Measurements from ENCODE around the gene C20orf202.

Gene C20orf202

DNA sequence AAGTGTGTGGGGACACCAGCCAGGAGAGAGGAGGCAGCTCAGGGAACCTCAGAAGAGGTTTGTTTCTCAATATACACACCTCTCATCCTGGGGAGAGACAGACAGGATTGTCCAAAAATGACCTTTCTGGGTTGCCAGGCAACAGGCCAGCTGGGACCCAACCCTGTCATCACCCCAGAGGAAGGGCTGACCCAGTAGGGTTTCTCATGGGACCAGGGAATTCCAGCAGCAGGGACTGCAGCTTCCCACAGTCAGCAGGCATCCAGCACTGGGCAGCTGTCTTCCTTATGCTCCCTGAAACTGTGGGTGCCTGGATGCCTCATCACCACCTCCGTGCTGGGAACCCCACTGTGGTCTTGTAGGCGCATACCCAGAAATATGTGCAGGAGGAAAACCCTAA, 1.3 kb downstream of the C20orf202 start:
- H3K4me3 ChIP-seq (ENCODE audit: low read depth, low read length): no peak overlapping the region
- POLR2A ChIA-PET: no interaction called here

DNA sequence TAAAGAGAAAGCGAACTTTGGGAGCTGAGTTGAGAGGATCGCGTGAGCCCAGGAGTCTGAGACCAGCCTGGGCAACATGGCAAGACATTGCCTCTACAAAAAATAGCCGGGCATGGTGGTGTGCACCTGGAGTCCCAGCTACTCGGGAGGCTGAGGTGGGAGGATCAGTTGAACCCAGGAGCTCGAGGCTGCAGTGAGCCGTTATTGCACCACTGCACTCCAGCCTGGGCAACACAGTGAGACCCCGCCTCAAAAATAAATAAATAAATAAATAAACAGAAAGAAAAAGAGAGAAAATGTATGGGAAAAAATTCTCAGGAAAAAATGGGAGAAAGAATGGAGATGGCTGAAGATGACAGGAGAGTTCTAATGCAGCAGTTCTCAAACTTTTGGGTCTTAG, 2.5 kb downstream of the C20orf202 start:
- TF ChIP-seq, protein P1, sequence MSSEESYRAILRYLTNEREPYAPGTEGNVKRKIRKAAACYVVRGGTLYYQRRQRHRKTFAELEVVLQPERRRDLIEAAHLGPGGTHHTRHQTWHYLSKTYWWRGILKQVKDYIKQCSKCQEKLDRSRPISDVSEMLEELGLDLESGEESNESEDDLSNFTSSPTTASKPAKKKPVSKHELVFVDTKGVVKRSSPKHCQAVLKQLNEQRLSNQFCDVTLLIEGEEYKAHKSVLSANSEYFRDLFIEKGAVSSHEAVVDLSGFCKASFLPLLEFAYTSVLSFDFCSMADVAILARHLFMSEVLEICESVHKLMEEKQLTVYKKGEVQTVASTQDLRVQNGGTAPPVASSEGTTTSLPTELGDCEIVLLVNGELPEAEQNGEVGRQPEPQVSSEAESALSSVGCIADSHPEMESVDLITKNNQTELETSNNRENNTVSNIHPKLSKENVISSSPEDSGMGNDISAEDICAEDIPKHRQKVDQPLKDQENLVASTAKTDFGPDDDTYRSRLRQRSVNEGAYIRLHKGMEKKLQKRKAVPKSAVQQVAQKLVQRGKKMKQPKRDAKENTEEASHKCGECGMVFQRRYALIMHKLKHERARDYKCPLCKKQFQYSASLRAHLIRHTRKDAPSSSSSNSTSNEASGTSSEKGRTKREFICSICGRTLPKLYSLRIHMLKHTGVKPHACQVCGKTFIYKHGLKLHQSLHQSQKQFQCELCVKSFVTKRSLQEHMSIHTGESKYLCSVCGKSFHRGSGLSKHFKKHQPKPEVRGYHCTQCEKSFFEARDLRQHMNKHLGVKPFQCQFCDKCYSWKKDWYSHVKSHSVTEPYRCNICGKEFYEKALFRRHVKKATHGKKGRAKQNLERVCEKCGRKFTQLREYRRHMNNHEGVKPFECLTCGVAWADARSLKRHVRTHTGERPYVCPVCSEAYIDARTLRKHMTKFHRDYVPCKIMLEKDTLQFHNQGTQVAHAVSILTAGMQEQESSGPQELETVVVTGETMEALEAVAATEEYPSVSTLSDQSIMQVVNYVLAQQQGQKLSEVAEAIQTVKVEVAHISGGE (tag by site-specific recombination; conservative IDR thresholded peaks at IDR 0.05; ENCODE audit: low read depth): no peak
- TF ChIP-seq ZNF777 (tag by site-specific recombination; IDR thresholded peaks at IDR 0.05; ENCODE audit: borderline replicate concordance) (no peak), ZNF121 (tag by site-specific recombination; IDR thresholded peaks at IDR 0.05) (peak; percentile 59), ZNF23 (tag by site-specific recombination; IDR thresholded peaks at IDR 0.05; ENCODE audit: borderline replicate concordance) (no peak)
- TF ChIP-seq, protein P2, sequence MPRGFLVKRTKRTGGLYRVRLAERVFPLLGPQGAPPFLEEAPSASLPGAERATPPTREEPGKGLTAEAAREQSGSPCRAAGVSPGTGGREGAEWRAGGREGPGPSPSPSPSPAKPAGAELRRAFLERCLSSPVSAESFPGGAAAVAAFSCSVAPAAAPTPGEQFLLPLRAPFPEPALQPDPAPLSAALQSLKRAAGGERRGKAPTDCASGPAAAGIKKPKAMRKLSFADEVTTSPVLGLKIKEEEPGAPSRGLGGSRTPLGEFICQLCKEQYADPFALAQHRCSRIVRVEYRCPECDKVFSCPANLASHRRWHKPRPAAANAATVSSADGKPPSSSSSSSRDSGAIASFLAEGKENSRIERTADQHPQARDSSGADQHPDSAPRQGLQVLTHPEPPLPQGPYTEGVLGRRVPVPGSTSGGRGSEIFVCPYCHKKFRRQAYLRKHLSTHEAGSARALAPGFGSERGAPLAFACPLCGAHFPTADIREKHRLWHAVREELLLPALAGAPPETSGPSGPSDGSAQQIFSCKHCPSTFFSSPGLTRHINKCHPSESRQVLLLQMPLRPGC (tag by site-specific recombination; IDR thresholded peaks at IDR 0.05): no peak
- H3K4me3 ChIP-seq (ENCODE audit: low read depth, low read length): no peak overlapping the region
- ChIA-PET POLR2A (no interaction called here), CTCF (interaction anchor here (0.6 kb wide), 1 partner anchor 217 kb away, joined by 4 read pairs; no protein-coding TSS in a partner anchor)
- no peaks in the 10 kb centered on the region for H3K36me3 ChIP-seq (ENCODE audit: control insufficient read depth in 2 of 2, insufficient read depth in 1 of 2, low read length in 2 of 2)
- H3K4me1 ChIP-seq (ENCODE audit: control insufficient read depth, insufficient read depth, low read length): no peaks in the 10 kb centered on the region
- no peaks in the 10 kb centered on the region for H3K9me3 ChIP-seq (ENCODE audit: control insufficient read depth, insufficient read depth, low read depth, low read length)
- H3K27ac ChIP-seq (ENCODE audit: extremely low read depth, low read depth, low read length): no peak overlapping the region

More for the DNA sequence above, 1.3 kb downstream of the C20orf202 start:
- CTCF ChIA-PET: interaction anchor here (0.6 to 2.0 kb wide), 4 partner anchors 9 to 572 kb away, joined by 3 to 5 read pairs (median 4); no protein-coding TSS in a partner anchor
- TF ChIP-seq PRDM1 (tag by site-specific recombination; IDR thresholded peaks at IDR 0.05): no peak
- no peak for TF ChIP-seq ZNF664 (tag by site-specific recombination; IDR thresholded peaks at IDR 0.05)
- peak; percentile 25; the same call in 1 of the 2 replicates for TF ChIP-seq ZIC2 (tag by site-specific recombination; IDR thresholded peaks at IDR 0.05)
- no peaks in the 10 kb centered on the region for H3K9me3 ChIP-seq (ENCODE audit: control insufficient read depth, insufficient read depth, low read depth, low read length)
- no peaks in the 10 kb centered on the region for H3K36me3 ChIP-seq (ENCODE audit: control insufficient read depth in 2 of 2, insufficient read depth in 1 of 2, low read length in 2 of 2)
- no peak overlapping the region for H3K27ac ChIP-seq (ENCODE audit: extremely low read depth, low read depth, low read length)
- no peaks in the 10 kb centered on the region for H3K4me1 ChIP-seq (ENCODE audit: control insufficient read depth, insufficient read depth, low read length)

DNA sequence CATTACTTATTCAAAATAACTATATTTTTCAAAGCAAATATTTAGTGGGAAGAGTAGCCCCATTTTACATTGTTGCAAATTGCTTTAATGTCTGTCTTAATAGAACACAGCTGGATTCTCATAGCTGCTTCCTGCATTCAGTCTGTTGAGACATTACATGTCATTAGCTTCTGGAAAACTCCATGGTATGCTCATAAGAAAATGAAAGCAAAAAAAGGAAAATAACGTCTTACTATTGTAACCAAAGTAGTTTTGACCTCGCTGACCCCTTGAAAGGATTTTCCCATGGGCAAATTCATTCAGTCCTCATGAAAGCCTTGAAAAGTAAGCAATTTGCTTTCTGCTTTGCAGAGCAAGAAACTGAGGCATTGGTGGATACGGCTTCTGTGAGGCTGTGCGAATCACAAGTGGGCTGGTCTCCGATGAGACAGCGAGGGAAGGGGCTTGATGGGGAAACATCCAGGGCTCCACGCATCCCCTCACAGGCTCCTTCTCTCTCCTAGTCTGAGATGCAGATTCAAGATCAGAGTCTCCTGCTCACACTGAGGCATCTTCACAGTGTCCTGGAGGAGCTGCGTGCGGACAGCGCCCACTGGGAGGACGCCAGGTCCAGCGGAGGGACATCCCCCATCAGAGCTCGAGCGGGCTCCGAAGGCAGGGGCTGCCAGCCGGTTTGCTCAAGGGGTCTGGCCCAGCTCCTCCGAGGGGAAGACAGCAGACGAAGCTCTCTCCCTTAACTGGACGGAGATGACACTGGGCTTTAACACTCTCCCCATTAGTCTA, 3.3 kb downstream of the C20orf202 start:
- Histone ChIP-seq H3K4me3 (ENCODE audit: low read depth, low read length) (no peak overlapping the region), H3K27ac (ENCODE audit: extremely low read depth, low read depth, low read length) (no peak overlapping the region)

More for the DNA sequence above, 3.3 kb downstream of the C20orf202 start:
- TF ChIP-seq ZNF768 (tag by site-specific recombination; IDR thresholded peaks at IDR 0.05) (no peak), RBAK (tag by site-specific recombination; IDR thresholded peaks at IDR 0.05) (no peak), YY2 (tag by site-specific recombination; IDR thresholded peaks at IDR 0.05) (no peak), ZNF354C (tag by site-specific recombination; IDR thresholded peaks at IDR 0.05; ENCODE audit: borderline replicate concordance, low read depth) (no peak), ZNF514 (tag by site-specific recombination; IDR thresholded peaks at IDR 0.05) (no peak), ZNF530 (tag by site-specific recombination; IDR thresholded peaks at IDR 0.05; ENCODE audit: low read depth) (no peak)
- TF ChIP-seq, protein P3, sequence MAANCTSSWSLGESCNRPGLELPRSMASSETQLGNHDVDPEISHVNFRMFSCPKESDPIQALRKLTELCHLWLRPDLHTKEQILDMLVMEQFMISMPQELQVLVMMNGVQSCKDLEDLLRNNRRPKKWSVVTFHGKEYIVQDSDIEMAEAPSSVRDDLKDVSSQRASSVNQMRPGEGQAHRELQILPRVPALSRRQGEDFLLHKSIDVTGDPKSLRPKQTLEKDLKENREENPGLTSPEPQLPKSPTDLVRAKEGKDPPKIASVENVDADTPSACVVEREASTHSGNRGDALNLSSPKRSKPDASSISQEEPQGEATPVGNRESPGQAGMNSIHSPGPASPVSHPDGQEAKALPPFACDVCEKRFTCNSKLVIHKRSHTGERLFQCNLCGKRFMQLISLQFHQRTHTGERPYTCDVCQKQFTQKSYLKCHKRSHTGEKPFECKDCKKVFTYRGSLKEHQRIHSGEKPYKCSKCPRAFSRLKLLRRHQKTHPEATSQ (tag by site-specific recombination; IDR thresholded peaks at IDR 0.05): no peak
- POLR2A ChIA-PET: no interaction called here
- CTCF ChIA-PET: interaction anchor here (0.6 kb wide), 1 partner anchor 216 kb away, joined by 4 read pairs; no protein-coding TSS in a partner anchor
- H3K9me3 ChIP-seq (ENCODE audit: control insufficient read depth, insufficient read depth, low read depth, low read length): no peaks in the 10 kb centered on the region
- H3K4me1 ChIP-seq (ENCODE audit: control insufficient read depth, insufficient read depth, low read length): no peaks in the 10 kb centered on the region
- no peaks in the 10 kb centered on the region for H3K36me3 ChIP-seq (ENCODE audit: control insufficient read depth in 2 of 2, insufficient read depth in 1 of 2, low read length in 2 of 2)

Data from HEK293 (cell line).